GM10248 (cell line): ENCODE measurements around the gene MINDY1.

Experiments
- CTCF ChIA-PET: fragments of 300-600 bp; sonication (Branson Sonifier 250); formaldehyde crosslinking; extraction: SDS; loops from one replicate; lab custom pipeline; 2021; ENCODE audit warnings: antibody characterized with exemption; lab: Yijun Ruan, JAX
- POLR2A ChIA-PET: fragments of 350-650 bp; sonication (Branson Sonifier 250); formaldehyde crosslinking; extraction: SDS; loops from one replicate; lab custom pipeline; 2020; ENCODE audit warnings: antibody characterized with exemption; lab: Yijun Ruan, JAX
- DNase-seq: peaks from one replicate; pipeline ENCODE4 v3.0.0; 2012; ENCODE audit errors: extremely low spot score
- TF ChIP-seq, protein P1 (sequence below): IDR thresholded peaks from 2 replicates; pipeline ENCODE4 v1.5.1; 2012; ENCODE audit warnings: mild to moderate bottlenecking, low read depth; ENCODE audit errors: extremely low read depth, missing control alignments, control extremely low read depth

Gene MINDY1

DNA sequence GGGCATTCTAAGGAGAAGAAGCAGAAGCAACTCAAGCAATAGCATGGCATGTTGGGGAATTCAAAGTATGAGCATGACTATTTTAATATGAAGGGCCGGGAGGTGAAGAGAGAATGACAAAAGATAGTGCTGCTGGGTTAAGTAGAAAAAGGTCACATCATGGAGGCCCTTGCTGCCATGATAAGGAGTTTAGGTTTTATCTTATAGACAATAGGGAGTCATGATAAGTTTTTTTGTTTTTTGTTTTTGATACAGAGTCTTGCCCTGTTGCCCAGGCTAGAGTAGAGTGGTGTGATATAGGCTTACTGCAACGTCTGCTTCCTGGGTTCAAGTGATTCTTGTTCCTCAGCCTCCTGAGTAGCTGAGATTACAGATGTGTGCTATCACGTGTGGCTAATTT, 32.8 kb upstream of the MINDY1 start:
- TF ChIP-seq, protein P1, sequence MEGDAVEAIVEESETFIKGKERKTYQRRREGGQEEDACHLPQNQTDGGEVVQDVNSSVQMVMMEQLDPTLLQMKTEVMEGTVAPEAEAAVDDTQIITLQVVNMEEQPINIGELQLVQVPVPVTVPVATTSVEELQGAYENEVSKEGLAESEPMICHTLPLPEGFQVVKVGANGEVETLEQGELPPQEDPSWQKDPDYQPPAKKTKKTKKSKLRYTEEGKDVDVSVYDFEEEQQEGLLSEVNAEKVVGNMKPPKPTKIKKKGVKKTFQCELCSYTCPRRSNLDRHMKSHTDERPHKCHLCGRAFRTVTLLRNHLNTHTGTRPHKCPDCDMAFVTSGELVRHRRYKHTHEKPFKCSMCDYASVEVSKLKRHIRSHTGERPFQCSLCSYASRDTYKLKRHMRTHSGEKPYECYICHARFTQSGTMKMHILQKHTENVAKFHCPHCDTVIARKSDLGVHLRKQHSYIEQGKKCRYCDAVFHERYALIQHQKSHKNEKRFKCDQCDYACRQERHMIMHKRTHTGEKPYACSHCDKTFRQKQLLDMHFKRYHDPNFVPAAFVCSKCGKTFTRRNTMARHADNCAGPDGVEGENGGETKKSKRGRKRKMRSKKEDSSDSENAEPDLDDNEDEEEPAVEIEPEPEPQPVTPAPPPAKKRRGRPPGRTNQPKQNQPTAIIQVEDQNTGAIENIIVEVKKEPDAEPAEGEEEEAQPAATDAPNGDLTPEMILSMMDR, result no peak
- ChIA-PET CTCF (interaction anchor here (1.5 to 1.6 kb wide), 3 partner anchors 12 to 20 kb away, joined by 3 to 5 read pairs (median 5); partner anchors contain the start of gene CDC42SE1), POLR2A (no interaction called here)
- no peak for DNase-seq

DNA sequence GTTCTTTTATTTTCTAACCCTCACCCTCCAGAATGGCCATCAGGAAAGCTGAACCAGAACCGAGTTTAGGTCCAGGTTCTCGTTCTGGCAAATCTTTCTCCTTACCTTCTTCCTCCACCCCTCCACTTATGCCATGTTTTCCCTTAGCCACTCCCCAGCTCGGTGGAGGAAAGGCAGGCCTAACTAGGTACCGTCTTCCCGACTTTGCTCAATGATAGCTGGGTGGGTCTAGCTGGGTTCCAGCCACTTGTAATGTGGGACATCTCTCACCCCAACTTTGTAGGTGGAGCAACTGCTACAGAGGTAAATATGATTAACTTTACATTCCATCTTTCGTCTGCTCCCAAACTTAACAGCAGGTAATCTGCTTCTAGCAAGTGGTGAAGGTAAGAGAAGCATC, 30.3 kb upstream of the MINDY1 start:
- TF ChIP-seq, protein P1, result no peak
- no peak for DNase-seq
- CTCF ChIA-PET, result interaction anchor here (0.8 to 2.0 kb wide), 3 partner anchors 12 to 63 kb away, joined by 3 to 11 read pairs (median 5); no protein-coding TSS in a partner anchor
- POLR2A ChIA-PET, result interaction anchor here (0.5 kb wide), 1 partner anchor 12 kb away, joined by 6 read pairs; no protein-coding TSS in a partner anchor

DNA sequence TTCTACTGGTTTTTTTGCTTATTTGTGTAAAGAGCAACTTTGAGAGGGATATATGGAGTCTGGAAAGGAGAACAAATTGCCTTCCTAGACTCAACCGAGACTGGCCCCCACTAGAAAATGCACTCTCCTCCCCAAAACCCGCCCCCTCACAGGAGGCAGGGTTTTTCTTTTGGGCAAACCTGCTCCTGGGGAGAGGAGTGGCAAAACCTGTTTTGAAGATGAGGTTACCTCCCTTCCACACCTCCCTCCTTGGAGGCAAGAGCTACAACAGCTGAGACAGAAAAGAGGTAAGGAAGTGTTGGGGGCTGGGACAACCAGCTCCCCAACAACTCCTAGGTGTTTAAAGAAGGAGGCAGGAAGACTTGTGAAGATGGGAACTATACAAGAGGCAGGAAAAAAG, 29.7 kb upstream of the MINDY1 start, which contains the start of gene BNIPL:
TSS of gene BNIPL (plus strand) at position 231 of the 400 bp plus-strand sequence. CDS start at position 371, 140 bp downstream.
- ChIA-PET CTCF (interaction anchor here (0.8 to 2.0 kb wide), 3 partner anchors 12 to 63 kb away, joined by 3 to 11 read pairs (median 5); no protein-coding TSS in a partner anchor), POLR2A (interaction anchor here (0.5 kb wide), 1 partner anchor 13 kb away, joined by 6 read pairs; no protein-coding TSS in a partner anchor)
- no peak for DNase-seq
- TF ChIP-seq, protein P1, result no peak

DNA sequence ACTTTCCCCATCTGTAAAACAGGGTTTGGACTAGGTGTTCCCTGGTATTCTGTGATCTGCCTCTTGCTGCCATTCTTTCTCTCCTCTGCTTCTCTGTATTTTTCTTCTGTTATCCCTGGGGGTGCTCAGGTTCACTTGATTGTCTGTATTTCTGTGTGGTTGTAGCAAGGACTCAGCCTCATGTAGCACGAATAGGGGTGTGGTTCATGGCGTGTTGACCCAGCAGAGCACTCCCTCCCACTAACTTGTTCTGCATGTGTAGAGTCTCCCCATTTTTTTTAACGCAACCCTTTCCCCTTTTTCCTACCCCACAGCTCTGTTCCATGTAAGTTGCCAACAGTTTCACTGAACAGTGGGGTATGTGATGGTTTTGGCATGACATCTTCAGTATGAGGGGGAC, 28.5 kb upstream of the MINDY1 start:
- TF ChIP-seq, protein P1, result no peak
- DNase-seq, result no peak
- ChIA-PET CTCF (interaction anchor here (1.1 to 1.7 kb wide), 3 partner anchors 9 to 13 kb away, joined by 4 to 5 read pairs (median 4); partner anchors contain the start of gene C1orf56), POLR2A (no interaction called here)

DNA sequence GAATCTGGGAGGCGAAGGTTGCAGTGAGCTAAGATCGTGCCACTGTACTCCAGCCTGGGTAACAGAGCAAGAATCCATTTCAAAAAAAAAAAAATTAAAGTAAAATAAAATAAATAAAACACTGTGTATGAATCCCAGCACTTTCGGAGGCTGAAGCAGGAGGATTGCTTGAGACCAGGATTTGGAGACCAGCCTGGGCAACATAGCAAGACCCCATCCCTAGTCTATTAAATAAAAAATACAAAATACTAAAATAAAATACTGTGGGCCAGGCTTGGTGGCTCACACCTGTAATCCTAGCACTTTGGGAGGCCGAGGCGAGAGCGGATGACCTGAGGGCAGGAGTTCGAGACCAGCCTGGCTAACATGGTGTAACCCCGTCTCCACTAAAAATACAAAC, 25.5 kb upstream of the MINDY1 start:
- POLR2A ChIA-PET, result no interaction called here
- CTCF ChIA-PET, result interaction anchor here (1.4 to 1.7 kb wide), 3 partner anchors 10 to 16 kb away, joined by 3 to 6 read pairs (median 5); partner anchors contain the start of gene C1orf56
- TF ChIP-seq, protein P1, result no peak
- DNase-seq, result no peak

DNA sequence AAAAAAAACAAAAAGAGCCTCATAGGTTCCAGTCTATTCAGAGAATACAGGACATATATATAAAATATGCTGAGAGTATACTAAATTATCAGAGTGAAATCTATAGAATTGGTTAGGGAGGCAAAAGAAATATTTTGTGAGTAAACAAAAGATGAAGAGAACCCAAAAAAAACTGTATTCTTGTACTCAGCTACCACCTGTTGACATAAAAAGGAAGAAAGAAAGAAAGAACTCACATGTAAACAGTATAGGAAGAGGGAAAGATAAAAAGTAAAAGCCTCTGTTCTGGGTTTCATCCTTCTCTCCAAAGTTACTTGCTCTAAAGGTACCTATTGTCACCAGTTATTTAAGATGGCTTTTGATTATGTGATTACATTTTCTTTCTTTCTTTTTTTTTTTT, 19.8 kb upstream of the MINDY1 start:
- TF ChIP-seq, protein P1, result no peak
- POLR2A ChIA-PET, result no interaction called here
- CTCF ChIA-PET, result interaction anchor here (0.9 to 1.6 kb wide), 8 partner anchors 8 to 130 kb away, joined by 3 to 5 read pairs (median 4); partner anchors contain the start of genes MINDY1 and TNFAIP8L2
- DNase-seq, result no peak
